Measurements from ENCODE around the gene LIPN.

DNA sequence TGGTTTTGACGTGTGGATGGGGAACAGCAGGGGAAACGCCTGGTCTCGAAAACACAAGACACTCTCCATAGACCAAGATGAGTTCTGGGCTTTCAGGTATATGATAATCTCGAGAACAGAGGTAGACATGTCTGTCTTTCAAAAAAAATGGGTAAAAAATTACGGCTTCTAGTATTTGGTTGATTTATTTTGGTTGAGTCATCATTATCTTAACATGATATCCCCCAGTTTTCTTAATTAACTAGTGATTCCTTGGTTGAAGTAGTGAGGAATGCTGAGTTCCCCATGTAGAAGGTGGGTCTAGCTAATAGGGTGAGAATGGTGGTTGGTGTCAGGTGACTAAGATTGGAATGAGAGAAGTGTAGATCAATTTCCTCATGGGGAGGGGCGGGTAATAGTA lies 53.4 kb downstream of the LIPN start:
- TF ChIP-seq, protein P1, sequence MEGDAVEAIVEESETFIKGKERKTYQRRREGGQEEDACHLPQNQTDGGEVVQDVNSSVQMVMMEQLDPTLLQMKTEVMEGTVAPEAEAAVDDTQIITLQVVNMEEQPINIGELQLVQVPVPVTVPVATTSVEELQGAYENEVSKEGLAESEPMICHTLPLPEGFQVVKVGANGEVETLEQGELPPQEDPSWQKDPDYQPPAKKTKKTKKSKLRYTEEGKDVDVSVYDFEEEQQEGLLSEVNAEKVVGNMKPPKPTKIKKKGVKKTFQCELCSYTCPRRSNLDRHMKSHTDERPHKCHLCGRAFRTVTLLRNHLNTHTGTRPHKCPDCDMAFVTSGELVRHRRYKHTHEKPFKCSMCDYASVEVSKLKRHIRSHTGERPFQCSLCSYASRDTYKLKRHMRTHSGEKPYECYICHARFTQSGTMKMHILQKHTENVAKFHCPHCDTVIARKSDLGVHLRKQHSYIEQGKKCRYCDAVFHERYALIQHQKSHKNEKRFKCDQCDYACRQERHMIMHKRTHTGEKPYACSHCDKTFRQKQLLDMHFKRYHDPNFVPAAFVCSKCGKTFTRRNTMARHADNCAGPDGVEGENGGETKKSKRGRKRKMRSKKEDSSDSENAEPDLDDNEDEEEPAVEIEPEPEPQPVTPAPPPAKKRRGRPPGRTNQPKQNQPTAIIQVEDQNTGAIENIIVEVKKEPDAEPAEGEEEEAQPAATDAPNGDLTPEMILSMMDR (IDR thresholded peaks at IDR 0.05; ENCODE audit: poor library complexity, severe bottlenecking), result no peak
- TF ChIP-seq POLR2AphosphoS5 (IDR thresholded peaks at IDR 0.05) (no peak), EZH2 (IDR thresholded peaks at IDR 0.05; ENCODE audit: borderline replicate concordance, insufficient read depth, low read length, poor library complexity, severe bottlenecking) (no peak), MXI1 (conservative IDR thresholded peaks at IDR 0.05; ENCODE audit: poor library complexity, severe bottlenecking) (no peak), TAF1 (IDR thresholded peaks at IDR 0.05; ENCODE audit: low read depth) (no peak), EP300 (conservative IDR thresholded peaks at IDR 0.05; ENCODE audit: poor library complexity, severe bottlenecking) (no peak), SMC3 (conservative IDR thresholded peaks at IDR 0.05; ENCODE audit: poor library complexity) (no peak)
- TF ChIP-seq, protein P2, sequence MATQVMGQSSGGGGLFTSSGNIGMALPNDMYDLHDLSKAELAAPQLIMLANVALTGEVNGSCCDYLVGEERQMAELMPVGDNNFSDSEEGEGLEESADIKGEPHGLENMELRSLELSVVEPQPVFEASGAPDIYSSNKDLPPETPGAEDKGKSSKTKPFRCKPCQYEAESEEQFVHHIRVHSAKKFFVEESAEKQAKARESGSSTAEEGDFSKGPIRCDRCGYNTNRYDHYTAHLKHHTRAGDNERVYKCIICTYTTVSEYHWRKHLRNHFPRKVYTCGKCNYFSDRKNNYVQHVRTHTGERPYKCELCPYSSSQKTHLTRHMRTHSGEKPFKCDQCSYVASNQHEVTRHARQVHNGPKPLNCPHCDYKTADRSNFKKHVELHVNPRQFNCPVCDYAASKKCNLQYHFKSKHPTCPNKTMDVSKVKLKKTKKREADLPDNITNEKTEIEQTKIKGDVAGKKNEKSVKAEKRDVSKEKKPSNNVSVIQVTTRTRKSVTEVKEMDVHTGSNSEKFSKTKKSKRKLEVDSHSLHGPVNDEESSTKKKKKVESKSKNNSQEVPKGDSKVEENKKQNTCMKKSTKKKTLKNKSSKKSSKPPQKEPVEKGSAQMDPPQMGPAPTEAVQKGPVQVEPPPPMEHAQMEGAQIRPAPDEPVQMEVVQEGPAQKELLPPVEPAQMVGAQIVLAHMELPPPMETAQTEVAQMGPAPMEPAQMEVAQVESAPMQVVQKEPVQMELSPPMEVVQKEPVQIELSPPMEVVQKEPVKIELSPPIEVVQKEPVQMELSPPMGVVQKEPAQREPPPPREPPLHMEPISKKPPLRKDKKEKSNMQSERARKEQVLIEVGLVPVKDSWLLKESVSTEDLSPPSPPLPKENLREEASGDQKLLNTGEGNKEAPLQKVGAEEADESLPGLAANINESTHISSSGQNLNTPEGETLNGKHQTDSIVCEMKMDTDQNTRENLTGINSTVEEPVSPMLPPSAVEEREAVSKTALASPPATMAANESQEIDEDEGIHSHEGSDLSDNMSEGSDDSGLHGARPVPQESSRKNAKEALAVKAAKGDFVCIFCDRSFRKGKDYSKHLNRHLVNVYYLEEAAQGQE (IDR thresholded peaks at IDR 0.05; ENCODE audit: borderline replicate concordance), result no peak

Data from neural cell (in vitro differentiated cells).